ENCODE measurements around the gene SLC13A2.

DNA sequence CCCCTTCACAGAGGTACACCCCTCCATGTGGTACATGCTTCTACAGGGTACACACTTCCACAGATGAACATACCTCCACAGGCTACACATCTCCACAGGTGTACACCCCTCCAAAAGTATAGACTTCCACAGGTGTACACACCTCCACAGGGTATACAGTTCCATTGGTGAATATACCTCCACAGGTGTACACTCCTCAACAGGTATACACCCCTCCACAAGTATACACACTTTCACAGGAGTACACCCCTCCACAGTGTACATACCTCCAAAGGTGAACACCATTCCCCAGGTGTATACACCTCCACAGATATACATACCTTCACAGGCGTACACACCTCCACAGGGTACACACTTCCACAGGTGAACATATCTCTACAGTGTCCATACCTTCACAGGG lies 42.1 kb downstream of the SLC13A2 start:
- TF ChIP-seq POLR2AphosphoS5 (IDR thresholded peaks at IDR 0.05) (no peak), CTCF (IDR thresholded peaks at IDR 0.05) (no peak)

All from gastroesophageal sphincter (tissue), 3 donors.